HepG2 (cell line): ENCODE measurements around the gene NEGR1. TPM values are rescaled to one million over a fixed set of nuclear protein-coding genes. Genes with fewer than 3 reads are reported as not detected.

Experiments used
- ATAC-seq: fragments of 200-7000 bp; cut with Tn5 transposase; 3 replicates; pipeline ENCODE4 v1.9.1; 2020; ENCODE audit warnings: mild to moderate bottlenecking, moderate library complexity
- BruUV-seq: library from RNA; stranded (reverse); fragments of 400-500 nt; replicated peaks from 2 replicates; lab custom pipeline; 2021; lab: Mats Ljungman, UMichigan
- CTCF ChIA-PET: fragments of 300-600 bp; formaldehyde crosslinking; extraction: SDS; loops from one replicate; lab custom pipeline; 2021; ENCODE audit warnings: low total read pairs, inconsistent platforms, low intra/inter-chr PET ratio; lab: Yijun Ruan, JAX
- POLR2A ChIA-PET: fragments of 350-600 bp; sonication (Branson Sonifier 250); formaldehyde crosslinking; loops from one replicate; lab custom pipeline; 2020; ENCODE audit warnings: antibody characterized with exemption, inconsistent platforms; lab: Yijun Ruan, JAX
- DNase-seq: peaks from one replicate; pipeline ENCODE4 v3.0.0-alpha.2; 2015; ENCODE audit warnings: low spot score
- FAIRE-seq: peaks from 3 replicates; lab custom pipeline; 2011; peaks lifted over from hg19 to GRCh38; lab: Jason Lieb, UNC
- H2AFZ ChIP-seq: one replicate; pipeline ENCODE4 v1.6.1; 2011; ENCODE audit warnings: low read length, inconsistent platforms
- H3K27ac ChIP-seq: fragments of 300-600 bp; 3 replicates; pipeline ENCODE4 v1.8.0; 2011; ENCODE audit warnings: mixed run types, mild to moderate bottlenecking, mixed read lengths, low read length, inconsistent platforms; ENCODE audit not compliant: insufficient read depth; ENCODE audit errors: extremely low read length
- H3K27me3 ChIP-seq, 2 experiments: fragments of 200-600 bp in 1 of 2; 2 replicates in 1 of 2; 3 replicates in 1 of 2; pipeline versions ENCODE4 v1.6.0 to v1.8.0; 2011; ENCODE audit warnings: low read length in 2 of 2, mild to moderate bottlenecking in 2 of 2, moderate library complexity in 2 of 2, inconsistent platforms in 1 of 2; ENCODE audit not compliant: insufficient read depth in 2 of 2, control insufficient read depth in 1 of 2
- H3K36me3 ChIP-seq, 2 experiments: fragments of 200-600 bp in 1 of 2; replicated peaks in 1 of 2; 2 replicates in 1 of 2; 3 replicates in 1 of 2; pipeline versions ENCODE4 v1.5.1 to v1.8.0; 2011; ENCODE audit warnings: low read length in 2 of 2, inconsistent platforms in 1 of 2; ENCODE audit not compliant: insufficient read depth in 2 of 2, control insufficient read depth in 1 of 2
- H3K4me1 ChIP-seq: 2 replicates; pipeline ENCODE4 v1.5.1; 2012; ENCODE audit warnings: low read length, inconsistent platforms; ENCODE audit not compliant: insufficient read depth
- H3K4me2 ChIP-seq: 2 replicates; pipeline ENCODE4 v1.6.0; 2011; ENCODE audit warnings: low read depth, low read length, inconsistent platforms
- H3K4me3 ChIP-seq, 3 experiments: fragments of 200-600 bp in 1 of 3; sonication (generic), shearing (Covaris generic) in 1 of 3; replicated peaks in 1 of 3; 2 replicates each; pipeline ENCODE4 v1.5.1; 2011 to 2016; ENCODE audit warnings: low read length in 3 of 3, inconsistent platforms in 2 of 3, low read depth in 2 of 3, mild to moderate bottlenecking in 2 of 3, control low read depth in 1 of 3, mixed read lengths in 1 of 3; ENCODE audit not compliant: insufficient read depth in 1 of 3
- H3K79me2 ChIP-seq: one replicate; pipeline ENCODE4 v1.6.1; 2011; ENCODE audit warnings: low read length, inconsistent platforms; ENCODE audit not compliant: insufficient read depth
- H3K9ac ChIP-seq: 2 replicates; pipeline ENCODE4 v1.6.0; 2011; ENCODE audit warnings: mild to moderate bottlenecking, low read depth, low read length, inconsistent platforms; ENCODE audit not compliant: insufficient read depth
- H3K9me3 ChIP-seq: 2 replicates; pipeline ENCODE4 v1.5.1; 2012; ENCODE audit warnings: mild to moderate bottlenecking, low read length
- H4K20me1 ChIP-seq: 2 replicates; pipeline ENCODE4 v1.6.0; 2011; ENCODE audit warnings: inconsistent platforms, mild to moderate bottlenecking, low read length, moderate library complexity; ENCODE audit not compliant: insufficient read depth
- AGO2 ChIP-seq: fragments of 200-400 bp; formaldehyde crosslinking; optimal IDR thresholded peaks from 2 replicates; pipeline ENCODE3; 2017; ENCODE audit warnings: mild to moderate bottlenecking, low read depth, low read length, moderate library complexity
- ATAD3A ChIP-seq: sonication (generic); formaldehyde crosslinking; IDR thresholded peaks from 2 replicates; pipeline ENCODE4 v1.4.0; 2020; ENCODE audit warnings: missing genetic modification reagents
- DBP ChIP-seq: sonication (generic); formaldehyde crosslinking; IDR thresholded peaks from 2 replicates; pipeline ENCODE4 v1.4.0; 2020; ENCODE audit warnings: missing genetic modification reagents; ENCODE audit errors: not compliant biosample characterization
- DDIT3 ChIP-seq: sonication (generic); formaldehyde crosslinking; IDR thresholded peaks from 2 replicates; pipeline ENCODE4 v1.4.0; 2020; ENCODE audit warnings: mild to moderate bottlenecking, missing genetic modification reagents
- LCORL ChIP-seq, 2 experiments: fragments of 450-650 bp in 1 of 2; sonication (generic) in 1 of 2; formaldehyde crosslinking in 1 of 2; IDR thresholded peaks; 2 replicates each; pipeline versions ENCODE4 v1.5.0 to v1.6.1; 2017 to 2020; ENCODE audit warnings: antibody characterized with exemption in 1 of 2, missing genetic modification reagents in 1 of 2
- MATR3 ChIP-seq: sonication (generic); formaldehyde crosslinking; IDR thresholded peaks from 2 replicates; pipeline ENCODE4 v1.4.0; 2020; ENCODE audit warnings: missing genetic modification reagents
- NFE2 ChIP-seq: sonication (generic); formaldehyde crosslinking; IDR thresholded peaks from 2 replicates; pipeline ENCODE4 v1.4.0; 2020; ENCODE audit warnings: missing genetic modification reagents
- SNRNP70 ChIP-seq: fragments of 200-400 bp; formaldehyde crosslinking; IDR thresholded peaks from 2 replicates; pipeline ENCODE4 v1.6.1; 2017; ENCODE audit warnings: mild to moderate bottlenecking, low read depth, low read length, moderate library complexity
- ZKSCAN1 ChIP-seq: fragments of 150-350 bp; IDR thresholded peaks from 2 replicates; pipeline ENCODE4 v1.6.1; 2014; ENCODE audit warnings: low read length
- ZNF282 ChIP-seq: fragments of 450-650 bp; IDR thresholded peaks from 2 replicates; pipeline ENCODE4 v1.6.1; 2018; ENCODE audit not compliant: partially characterized antibody
- ZNF572 ChIP-seq: sonication (generic); formaldehyde crosslinking; IDR thresholded peaks from 2 replicates; pipeline ENCODE4 v1.5.1; 2020; ENCODE audit warnings: mild to moderate bottlenecking, missing genetic modification reagents
- WGBS: methylation state at CpG from one replicate; pipeline ENCODE4 v1.1.6; 2017; ENCODE audit warnings: low lambda C conversion rate; 5-methylcytosine and 5-hydroxymethylcytosine counted together
- in situ Hi-C: cut with HindIII; loops from 2 replicates; pipeline ENCODE4 v1.10.0; 2017; ENCODE audit warnings: low pct_unique_long_range_greater_than_20kb; ENCODE audit not compliant: extremely low pct_ligation_motif_present
- intact Hi-C: fragments of 100-400 bp; cut with micrococcal nuclease; formaldehyde crosslinking; loops from one replicate; pipeline ENCODE4 v1.10.0; 2022; ENCODE audit not compliant: unreplicated experiment
- polyA plus RNA-seq, 8 experiments: library from polyadenylated mRNA; depleted of rRNA in 3 of 8; stranded (reverse) in 7 of 8; unstranded in 1 of 8; fragments of >200 nt; fragmentation: Illumina TruSeq in 4 of 8; extraction: Trizol in 4 of 8; gene quantifications; 2 replicates each; pipeline versions ENCODE4 v1.2.1 to v1.2.3, GENCODE V29; 2011 to 2016; ENCODE audit warnings: low read depth in 4 of 8, missing spikeins in 1 of 8, mixed read lengths in 1 of 8; ENCODE audit not compliant: insufficient read depth in 1 of 8
- total RNA-seq, 5 experiments: library from RNA; depleted of rRNA; stranded (reverse); fragments of >200 nt; fragmentation: Illumina TruSeq; extraction: Trizol; gene quantifications; 2 replicates each; pipeline ENCODE4 v1.2.3, GENCODE V29; 2016; ENCODE audit warnings: low read depth in 1 of 5
- TF ChIP-seq, protein P1 (sequence below), 2 experiments: fragments of 450-650 bp in 1 of 2; sonication (generic) in 1 of 2; formaldehyde crosslinking in 1 of 2; IDR thresholded peaks; 2 replicates each; pipeline versions ENCODE4 v1.6.1 to v1.8.0; 2016 to 2022; ENCODE audit warnings: antibody characterized with exemption in 1 of 2, mild to moderate bottlenecking in 1 of 2, missing genetic modification reagents in 1 of 2
- TF ChIP-seq, protein P2 (sequence below): IDR thresholded peaks from 2 replicates; pipeline ENCODE4 v1.6.1; 2016; ENCODE audit warnings: missing compliant biosample characterization, missing genetic modification reagents, borderline replicate concordance

The NEGR1 gene
- total and polyA plus RNA-seq, 2 of the 13 experiments (the other 11 are each of a cell fraction or from before 2014, with no cell fraction given), result not detected

GRCh38 chr1:71859806-71860205 is 422.5 kb downstream of the NEGR1 start:
- Histone ChIP-seq H3K36me3 (no peaks in the 10 kb centered on the region), H3K27me3 (no peaks in the 10 kb centered on the region; a peak in 1 of 5 replicates), H3K79me2 (no peaks in the 10 kb centered on the region), H3K9ac (no peak overlapping the region), H3K4me2 (no peak overlapping the region), H4K20me1 (no peaks in the 10 kb centered on the region), H3K9me3 (peaks cover 12% of the 10 kb centered on the region), H3K4me1 (no peaks in the 10 kb centered on the region), H2AFZ (no peak overlapping the region), H3K4me3 (no peak overlapping the region), H3K27ac (no peak overlapping the region)
- no TSS peak for BruUV-seq
- in situ Hi-C loops, result no loop called here
- ChIA-PET CTCF (no interaction called here), POLR2A (no interaction called here)
- ATAC-seq (no peak), DNase-seq (no peak), FAIRE-seq (no peak)
- intact Hi-C loops, result no loop called here
- whole genome bisulfite sequencing, result 3% methylated on average over 2 of the region's 2 CpGs
- TF ChIP-seq ZNF282, result no peak
- TF ChIP-seq ZNF572 (CRISPR knock-in tag), result no peak
- no peak for TF ChIP-seq SNRNP70
- TF ChIP-seq, protein P1, sequence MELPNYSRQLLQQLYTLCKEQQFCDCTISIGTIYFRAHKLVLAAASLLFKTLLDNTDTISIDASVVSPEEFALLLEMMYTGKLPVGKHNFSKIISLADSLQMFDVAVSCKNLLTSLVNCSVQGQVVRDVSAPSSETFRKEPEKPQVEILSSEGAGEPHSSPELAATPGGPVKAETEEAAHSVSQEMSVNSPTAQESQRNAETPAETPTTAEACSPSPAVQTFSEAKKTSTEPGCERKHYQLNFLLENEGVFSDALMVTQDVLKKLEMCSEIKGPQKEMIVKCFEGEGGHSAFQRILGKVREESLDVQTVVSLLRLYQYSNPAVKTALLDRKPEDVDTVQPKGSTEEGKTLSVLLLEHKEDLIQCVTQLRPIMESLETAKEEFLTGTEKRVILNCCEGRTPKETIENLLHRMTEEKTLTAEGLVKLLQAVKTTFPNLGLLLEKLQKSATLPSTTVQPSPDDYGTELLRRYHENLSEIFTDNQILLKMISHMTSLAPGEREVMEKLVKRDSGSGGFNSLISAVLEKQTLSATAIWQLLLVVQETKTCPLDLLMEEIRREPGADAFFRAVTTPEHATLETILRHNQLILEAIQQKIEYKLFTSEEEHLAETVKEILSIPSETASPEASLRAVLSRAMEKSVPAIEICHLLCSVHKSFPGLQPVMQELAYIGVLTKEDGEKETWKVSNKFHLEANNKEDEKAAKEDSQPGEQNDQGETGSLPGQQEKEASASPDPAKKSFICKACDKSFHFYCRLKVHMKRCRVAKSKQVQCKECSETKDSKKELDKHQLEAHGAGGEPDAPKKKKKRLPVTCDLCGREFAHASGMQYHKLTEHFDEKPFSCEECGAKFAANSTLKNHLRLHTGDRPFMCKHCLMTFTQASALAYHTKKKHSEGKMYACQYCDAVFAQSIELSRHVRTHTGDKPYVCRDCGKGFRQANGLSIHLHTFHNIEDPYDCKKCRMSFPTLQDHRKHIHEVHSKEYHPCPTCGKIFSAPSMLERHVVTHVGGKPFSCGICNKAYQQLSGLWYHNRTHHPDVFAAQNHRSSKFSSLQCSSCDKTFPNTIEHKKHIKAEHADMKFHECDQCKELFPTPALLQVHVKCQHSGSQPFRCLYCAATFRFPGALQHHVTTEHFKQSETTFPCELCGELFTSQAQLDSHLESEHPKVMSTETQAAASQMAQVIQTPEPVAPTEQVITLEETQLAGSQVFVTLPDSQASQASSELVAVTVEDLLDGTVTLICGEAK (IDR thresholded peaks at IDR 0.05), result no peak
- TF ChIP-seq, protein P1 (CRISPR knock-in tag; IDR thresholded peaks at IDR 0.05), result no peak
- TF ChIP-seq MATR3 (CRISPR knock-in tag), result no peak
- TF ChIP-seq AGO2, result no peak
- no peak for TF ChIP-seq DDIT3 (CRISPR knock-in tag)
- TF ChIP-seq, protein P2, sequence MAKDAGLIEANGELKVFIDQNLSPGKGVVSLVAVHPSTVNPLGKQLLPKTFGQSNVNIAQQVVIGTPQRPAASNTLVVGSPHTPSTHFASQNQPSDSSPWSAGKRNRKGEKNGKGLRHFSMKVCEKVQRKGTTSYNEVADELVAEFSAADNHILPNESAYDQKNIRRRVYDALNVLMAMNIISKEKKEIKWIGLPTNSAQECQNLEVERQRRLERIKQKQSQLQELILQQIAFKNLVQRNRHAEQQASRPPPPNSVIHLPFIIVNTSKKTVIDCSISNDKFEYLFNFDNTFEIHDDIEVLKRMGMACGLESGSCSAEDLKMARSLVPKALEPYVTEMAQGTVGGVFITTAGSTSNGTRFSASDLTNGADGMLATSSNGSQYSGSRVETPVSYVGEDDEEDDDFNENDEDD (CRISPR knock-in tag), result no peak
- no peak for TF ChIP-seq DBP (CRISPR knock-in tag)
- TF ChIP-seq NFE2 (CRISPR knock-in tag), result no peak
- TF ChIP-seq ZKSCAN1, result no peak
- TF ChIP-seq LCORL (IDR thresholded peaks at IDR 0.05), result no peak
- no peak for TF ChIP-seq LCORL (CRISPR knock-in tag; IDR thresholded peaks at IDR 0.05)
- no peak for TF ChIP-seq ATAD3A (CRISPR knock-in tag)
